CD4-positive, alpha-beta T cell (primary cell): ENCODE measurements around the gene ZNF318. TPM values are rescaled to one million over a fixed set of nuclear protein-coding genes. Genes with fewer than 3 reads are reported as not detected.

ENCODE experiments used
- ATAC-seq: fragments of 200-7000 bp; cut with Tn5 transposase; one replicate; pipeline ENCODE4 v1.10.0; 2022; ENCODE audit warnings: mild to moderate bottlenecking; ENCODE audit not compliant: poor library complexity
- CTCF ChIA-PET: fragments of 350-600 bp; sonication (Branson Sonifier 250); formaldehyde crosslinking; loops from one replicate; lab custom pipeline; 2021; ENCODE audit warnings: antibody characterized with exemption, inconsistent platforms; lab: Charles Lee
- POLR2A ChIA-PET: fragments of 350-600 bp; sonication (Branson Sonifier 250); formaldehyde crosslinking; loops from one replicate; lab custom pipeline; 2021; ENCODE audit warnings: antibody characterized with exemption, inconsistent platforms; lab: Charles Lee
- DNase-seq, 14 experiments: peaks; one replicate each; pipeline ENCODE4 v3.0.0-alpha.2; 2013 to 2020; ENCODE audit warnings: mixed read lengths in 2 of 14
- H3K27ac ChIP-seq, 2 donors: one replicate each; pipeline versions ENCODE4 v1.5.1 to v1.7.0; 2013; ENCODE audit warnings: low read length in 2 of 2, low read depth in 1 of 2, mild to moderate bottlenecking in 1 of 2
- H3K27me3 ChIP-seq, 2 experiments: 1 replicate in 1 of 2; 2 replicates in 1 of 2; pipeline versions ENCODE4 v1.6.1 to v1.7.0; 2013; ENCODE audit warnings: low read length in 2 of 2, control low read depth in 1 of 2, mild to moderate bottlenecking in 1 of 2, moderate library complexity in 1 of 2; ENCODE audit not compliant: insufficient read depth in 2 of 2, control insufficient read depth in 1 of 2
- H3K36me3 ChIP-seq: one replicate; pipeline ENCODE4 v1.6.1; 2013; ENCODE audit warnings: low read length, control low read depth; ENCODE audit not compliant: insufficient read depth
- H3K4me1 ChIP-seq: one replicate; pipeline ENCODE4 v1.6.1; 2013; ENCODE audit warnings: low read length, control low read depth; ENCODE audit not compliant: insufficient read depth
- H3K4me3 ChIP-seq: one replicate; pipeline ENCODE4 v1.5.1; 2013; ENCODE audit warnings: mild to moderate bottlenecking, low read length, moderate library complexity
- H3K9me3 ChIP-seq, 2 experiments: 1 replicate in 1 of 2; 2 replicates in 1 of 2; pipeline versions ENCODE4 v1.6.1 to v1.7.0; 2013; ENCODE audit warnings: low read length in 2 of 2, mild to moderate bottlenecking in 2 of 2, control low read depth in 1 of 2, moderate library complexity in 1 of 2; ENCODE audit not compliant: control insufficient read depth in 1 of 2, insufficient read depth in 1 of 2
- H3K27ac Mint-ChIP-seq: one replicate; pipeline ENCODE4 v1.8.0; 2020; ENCODE audit warnings: mixed read lengths
- H3K27me3 Mint-ChIP-seq: one replicate; pipeline ENCODE4 v1.8.0; 2021; ENCODE audit warnings: mixed read lengths
- H3K36me3 Mint-ChIP-seq: one replicate; pipeline ENCODE4 v1.8.0; 2021; ENCODE audit warnings: low read depth, mixed read lengths
- H3K4me1 Mint-ChIP-seq: one replicate; pipeline ENCODE4 v1.8.0; 2021; ENCODE audit warnings: low read depth, mixed read lengths
- H3K4me3 Mint-ChIP-seq: one replicate; pipeline ENCODE4 v1.8.0; 2020; ENCODE audit warnings: mild to moderate bottlenecking, mixed read lengths
- H3K9me3 Mint-ChIP-seq: one replicate; pipeline ENCODE4 v1.8.0; 2020; ENCODE audit warnings: mixed read lengths
- intact Hi-C, 2 experiments: fragments of 100-400 bp; cut with DNase I in 1 of 2; cut with micrococcal nuclease in 1 of 2; formaldehyde crosslinking; loops; one replicate each; pipeline versions ENCODE4 v1.15.1 to v1.9.0; 2023 to 2025; cut with DNase I, micrococcal nuclease
- total RNA-seq, 174 experiments: library from RNA in 2 of 174; stranded (reverse) in 2 of 174; gene quantifications; one replicate each; pipeline ENCODE4 v1.2.3 and lab custom pipeline; 2021 to 2026
- TF ChIP-seq, protein P1 (sequence below): fragments of 200-600 bp; IDR thresholded peaks from one replicate; pipeline ENCODE4 v1.8.0; 2022; ENCODE audit warnings: antibody characterized with exemption, mild to moderate bottlenecking

The ZNF318 gene
- total RNA-seq, 2 experiments from 2014 or later, result 20.4 TPM

- Histone ChIP-seq H3K27ac (no peak overlapping the region), H3K4me1 (peaks cover 38% of the 10 kb centered on the region), H3K4me3 (peak overlapping the region; percentile 77), H3K36me3 (peaks cover 22% of the 10 kb centered on the region), H3K27me3 (no peaks in the 10 kb centered on the region), H3K9me3 (no peaks in the 10 kb centered on the region)
- peak overlapping the region; percentile 90 for H3K27ac Mint-ChIP-seq
- peak overlapping the region; percentile 90 for H3K4me3 Mint-ChIP-seq
- no peaks in the 10 kb centered on the region for H3K27me3 Mint-ChIP-seq
- ChIA-PET CTCF (interaction anchor here (0.5 to 2.0 kb wide), 7 partner anchors 15 to 782 kb away, joined by 3 to 9 read pairs (median 5); partner anchors contain the start of gene ABCC10), POLR2A (interaction anchor here (0.5 to 4.0 kb wide), 31 partner anchors 8 to 805 kb away, joined by 3 to 136 read pairs (median 5); partner anchors contain the start of genes ABCC10, CNPY3, CRIP3 and CUL7)
- DNase-seq (peak in 5 of 14 experiments; percentile 2 to 41 (median 28)), ATAC-seq (peak; percentile 7)
- peaks cover 32% of the 10 kb centered on the region for H3K36me3 Mint-ChIP-seq
- intact Hi-C loops, result loop anchor here (1.0 to 5.0 kb wide), 6 partner anchors 15 to 260 kb away; partner anchors contain the start of genes ABCC10 (in 2 of the 2) and GTPBP2 (in 1 of the 2)
- TF ChIP-seq, protein P1, sequence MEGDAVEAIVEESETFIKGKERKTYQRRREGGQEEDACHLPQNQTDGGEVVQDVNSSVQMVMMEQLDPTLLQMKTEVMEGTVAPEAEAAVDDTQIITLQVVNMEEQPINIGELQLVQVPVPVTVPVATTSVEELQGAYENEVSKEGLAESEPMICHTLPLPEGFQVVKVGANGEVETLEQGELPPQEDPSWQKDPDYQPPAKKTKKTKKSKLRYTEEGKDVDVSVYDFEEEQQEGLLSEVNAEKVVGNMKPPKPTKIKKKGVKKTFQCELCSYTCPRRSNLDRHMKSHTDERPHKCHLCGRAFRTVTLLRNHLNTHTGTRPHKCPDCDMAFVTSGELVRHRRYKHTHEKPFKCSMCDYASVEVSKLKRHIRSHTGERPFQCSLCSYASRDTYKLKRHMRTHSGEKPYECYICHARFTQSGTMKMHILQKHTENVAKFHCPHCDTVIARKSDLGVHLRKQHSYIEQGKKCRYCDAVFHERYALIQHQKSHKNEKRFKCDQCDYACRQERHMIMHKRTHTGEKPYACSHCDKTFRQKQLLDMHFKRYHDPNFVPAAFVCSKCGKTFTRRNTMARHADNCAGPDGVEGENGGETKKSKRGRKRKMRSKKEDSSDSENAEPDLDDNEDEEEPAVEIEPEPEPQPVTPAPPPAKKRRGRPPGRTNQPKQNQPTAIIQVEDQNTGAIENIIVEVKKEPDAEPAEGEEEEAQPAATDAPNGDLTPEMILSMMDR, result no peak
- H3K4me1 Mint-ChIP-seq, result peaks cover 51% of the 10 kb centered on the region
- H3K9me3 Mint-ChIP-seq, result no peaks in the 10 kb centered on the region
Observed at GRCh38 chr6:43368259-43369160, 937 bp downstream of the ZNF318 start.

GRCh38 chr6:43367245-43367984 is 2.0 kb downstream of the ZNF318 start:
- Histone ChIP-seq H3K27ac (no peak overlapping the region), H3K4me1 (peaks cover 41% of the 10 kb centered on the region), H3K9me3 (no peaks in the 10 kb centered on the region), H3K4me3 (peak overlapping the region; percentile 77), H3K36me3 (peaks cover 32% of the 10 kb centered on the region), H3K27me3 (no peaks in the 10 kb centered on the region)
- H3K27me3 Mint-ChIP-seq, result no peaks in the 10 kb centered on the region
- H3K27ac Mint-ChIP-seq, result peak overlapping the region; percentile 90
- ChIA-PET POLR2A (interaction anchor here (1.5 to 4.0 kb wide), 5 partner anchors 15 to 438 kb away, joined by 3 to 136 read pairs (median 20); partner anchors contain the start of genes ABCC10, CNPY3 and CUL9), CTCF (interaction anchor here (1.2 kb wide), 1 partner anchor 31 kb away, joined by 4 read pairs; no protein-coding TSS in a partner anchor)
- H3K36me3 Mint-ChIP-seq, result peaks cover 41% of the 10 kb centered on the region
- TF ChIP-seq, protein P1, result no peak
- no peaks in the 10 kb centered on the region for H3K9me3 Mint-ChIP-seq
- peaks cover 51% of the 10 kb centered on the region for H3K4me1 Mint-ChIP-seq
- ATAC-seq, result no peak
- peak overlapping the region; percentile 90 for H3K4me3 Mint-ChIP-seq
- intact Hi-C loops, result loop anchor here (5.0 kb wide), 1 partner anchor 140 kb away; no protein-coding TSS in a partner anchor
- DNase-seq, result peak in 2 of 14 experiments; percentile 31 to 44

GRCh38 chr6:43361269-43361668 is 8.2 kb downstream of the ZNF318 start:
- ChIA-PET POLR2A (interaction anchor here (1.5 to 2.6 kb wide), 2 partner anchors 8 to 22 kb away, joined by 4 to 14 read pairs; partner anchors contain the start of gene ZNF318), CTCF (interaction anchor here (0.7 to 1.4 kb wide), 7 partner anchors 16 to 145 kb away, joined by 3 to 6 read pairs (median 3); partner anchors contain the start of gene DNPH1)
- H3K4me1 ChIP-seq, result peaks cover 6% of the 10 kb centered on the region
- no peaks in the 10 kb centered on the region for H3K9me3 ChIP-seq
- intact Hi-C loops, result loop anchor here (1.0 to 2.0 kb wide), 2 partner anchors 36 to 37 kb away; no protein-coding TSS in a partner anchor
- TF ChIP-seq, protein P1, result no peak
- no peaks in the 10 kb centered on the region for H3K27me3 ChIP-seq
- H3K36me3 Mint-ChIP-seq, result peaks cover 79% of the 10 kb centered on the region
- H3K4me3 ChIP-seq, result no peak overlapping the region
- peak in 1 of 14 experiments; percentile 23 for DNase-seq
- H3K4me1 Mint-ChIP-seq, result peaks cover 26% of the 10 kb centered on the region
- no peak overlapping the region for H3K27ac Mint-ChIP-seq
- H3K4me3 Mint-ChIP-seq, result no peak overlapping the region
- H3K27me3 Mint-ChIP-seq, result no peaks in the 10 kb centered on the region
- H3K36me3 ChIP-seq, result peaks cover 84% of the 10 kb centered on the region
- peak; percentile 29 for ATAC-seq
- H3K9me3 Mint-ChIP-seq, result no peaks in the 10 kb centered on the region
- no peak overlapping the region for H3K27ac ChIP-seq
